ENCODE results near the gene UBE2J2. TPM values are rescaled to one million over a fixed set of nuclear protein-coding genes. Genes with fewer than 3 reads are reported as not detected.

The UBE2J2 gene
- total and polyA plus RNA-seq, 4 donors = 36.0 to 57.4 (median 47.1) TPM

- no peak overlapping the region for H3K9ac ChIP-seq (ENCODE audit: insufficient read depth in 1 of 2, low read length in 2 of 2)
- H3K9me3 ChIP-seq (ENCODE audit: control insufficient read depth in 4 of 4, insufficient read depth in 3 of 4, low read length in 3 of 4) = peaks cover 0 to 8% (median 0%) of the 10 kb centered on the region in 4 donors
- H3K36me3 ChIP-seq (ENCODE audit: control insufficient read depth in 4 of 4, insufficient read depth in 4 of 4, low read length in 4 of 4) = peaks cover 0 to 6% (median under 1%) of the 10 kb centered on the region in 4 donors
- DNase-seq = no peak
- ATAC-seq (ENCODE audit: insufficient read depth, low FRiP score) = no peak
- H3K27me3 ChIP-seq (ENCODE audit: control insufficient read depth in 3 of 3, insufficient read depth in 3 of 3, low read length in 2 of 3) = peaks cover 0 to 27% (median 0%) of the 10 kb centered on the region in 3 donors
- WGBS, 2 donors = 82 to 87% methylated on average over 22 of the region's 22 CpGs
- H3K4me3 ChIP-seq = no peak overlapping the region
- H3K27ac ChIP-seq (ENCODE audit: low read depth in 1 of 2, low read length in 1 of 2) = no peak overlapping the region
- H3K4me1 ChIP-seq (ENCODE audit: control insufficient read depth in 5 of 5, insufficient read depth in 5 of 5, low read length in 5 of 5) = peaks cover 0 to 17% (median 0%) of the 10 kb centered on the region in 5 donors
- TF ChIP-seq CTCF (IDR thresholded peaks at IDR 0.05; ENCODE audit: control extremely low read depth, extremely low read depth) = no peak
Observed at GRCh38 chr1:1236176-1236763, 37.4 kb downstream of the UBE2J2 start.

- no peak overlapping the region for H3K4me3 ChIP-seq
- H3K27ac ChIP-seq (ENCODE audit: low read depth in 1 of 2, low read length in 1 of 2) = no peak overlapping the region
- peaks cover 0 to 8% (median 0%) of the 10 kb centered on the region in 4 donors for H3K9me3 ChIP-seq (ENCODE audit: control insufficient read depth in 4 of 4, insufficient read depth in 3 of 4, low read length in 3 of 4)
- TF ChIP-seq CTCF (IDR thresholded peaks at IDR 0.05; ENCODE audit: control extremely low read depth, extremely low read depth) = no peak
- WGBS, 2 donors = 93 to 95% methylated on average over 25 to 27 of the region's 27 CpGs
- no peak overlapping the region for H3K9ac ChIP-seq (ENCODE audit: insufficient read depth in 1 of 2, low read length in 2 of 2)
- no peak for ATAC-seq (ENCODE audit: insufficient read depth, low FRiP score)
- peaks cover 0 to 6% (median under 1%) of the 10 kb centered on the region in 4 donors for H3K36me3 ChIP-seq (ENCODE audit: control insufficient read depth in 4 of 4, insufficient read depth in 4 of 4, low read length in 4 of 4)
- no peak for DNase-seq
- H3K4me1 ChIP-seq (ENCODE audit: control insufficient read depth in 5 of 5, insufficient read depth in 5 of 5, low read length in 5 of 5) = peaks cover 0 to 18% (median 5%) of the 10 kb centered on the region in 5 donors
- peaks cover 0 to 27% (median 0%) of the 10 kb centered on the region in 3 donors for H3K27me3 ChIP-seq (ENCODE audit: control insufficient read depth in 3 of 3, insufficient read depth in 3 of 3, low read length in 2 of 3)
Observed at GRCh38 chr1:1235016-1235744, 38.5 kb downstream of the UBE2J2 start.

- Histone ChIP-seq H3K9ac (ENCODE audit: insufficient read depth in 1 of 2, low read length in 2 of 2) (no peak overlapping the region), H3K4me3 (no peak overlapping the region), H3K9me3 (ENCODE audit: control insufficient read depth in 4 of 4, insufficient read depth in 3 of 4, low read length in 3 of 4) (peaks cover 0 to 8% (median 0%) of the 10 kb centered on the region in 4 donors), H3K4me1 (ENCODE audit: control insufficient read depth in 5 of 5, insufficient read depth in 5 of 5, low read length in 5 of 5) (peaks cover 0 to 26% (median 7%) of the 10 kb centered on the region in 5 donors), H3K27me3 (ENCODE audit: control insufficient read depth in 3 of 3, insufficient read depth in 3 of 3, low read length in 2 of 3) (peaks cover 0 to 20% (median 0%) of the 10 kb centered on the region in 3 donors), H3K36me3 (ENCODE audit: control insufficient read depth in 4 of 4, insufficient read depth in 4 of 4, low read length in 4 of 4) (peaks cover 0 to 6% (median under 1%) of the 10 kb centered on the region in 4 donors), H3K27ac (ENCODE audit: low read depth in 1 of 2, low read length in 1 of 2) (no peak overlapping the region)
- 96 to 97% methylated on average over 28 of the region's 28 CpGs for WGBS, 2 donors
- ATAC-seq (ENCODE audit: insufficient read depth, low FRiP score) = no peak
- no peak for DNase-seq
- TF ChIP-seq CTCF (IDR thresholded peaks at IDR 0.05; ENCODE audit: control extremely low read depth, extremely low read depth) = no peak
Observed at GRCh38 chr1:1234180-1234808, 39.4 kb downstream of the UBE2J2 start.
